ENCODE results near the gene BRME1.
"Not testable (repeated sequence)": the region's sequence is repeated elsewhere in the genome, so short reads cannot be mapped to it uniquely, and the experiment has no call there.

BRME1 gene

GRCh38 chr19:13926715-13927114, 20.8 kb upstream of the BRME1 start:
- DNase-seq (ENCODE audit: low spot score): no peak

- DNase-seq (ENCODE audit: low spot score): no peak
Measured at GRCh38 chr19:13926010-13926409, 20.1 kb upstream of the BRME1 start.

GRCh38 chr19:13923194-13923987, 17.5 kb upstream of the BRME1 start:
- DNase-seq (ENCODE audit: low spot score): no peak

- not testable (repeated sequence) for DNase-seq (ENCODE audit: low spot score)
Measured at GRCh38 chr19:13922118-13922517, 16.2 kb upstream of the BRME1 start.

- DNase-seq (ENCODE audit: low spot score): peak; percentile 64
Measured at GRCh38 chr19:13920940-13921747, 15.2 kb upstream of the BRME1 start.

GRCh38 chr19:13920524-13920923, 14.6 kb upstream of the BRME1 start:
- no peak for DNase-seq (ENCODE audit: low spot score)

- DNase-seq (ENCODE audit: low spot score): peak; percentile 87
Measured at GRCh38 chr19:13918726-13919411, 13.0 kb upstream of the BRME1 start.

- no peak for DNase-seq (ENCODE audit: low spot score)
Measured at GRCh38 chr19:13917888-13918406, 12.0 kb upstream of the BRME1 start.

GRCh38 chr19:13914777-13915176, 8.9 kb upstream of the BRME1 start:
- no peak for DNase-seq (ENCODE audit: low spot score)

GRCh38 chr19:13913352-13913751, 7.4 kb upstream of the BRME1 start:
- DNase-seq (ENCODE audit: low spot score): no peak

GRCh38 chr19:13909430-13909829, 3.5 kb upstream of the BRME1 start:
- DNase-seq (ENCODE audit: low spot score): no peak

GRCh38 chr19:13908674-13909073, 2.8 kb upstream of the BRME1 start:
- no peak for DNase-seq (ENCODE audit: low spot score)

- DNase-seq (ENCODE audit: low spot score): no peak
Measured at GRCh38 chr19:13906910-13907309, 993 bp upstream of the BRME1 start.

GRCh38 chr19:13906521-13906904, 596 bp upstream of the BRME1 start:
- DNase-seq (ENCODE audit: low spot score): no peak

GRCh38 chr19:13902993-13903555, 2.8 kb downstream of the BRME1 start:
- no peak for DNase-seq (ENCODE audit: low spot score)

- no peak for DNase-seq (ENCODE audit: low spot score)
Measured at GRCh38 chr19:13899912-13900584, 5.9 kb downstream of the BRME1 start.

- DNase-seq (ENCODE audit: low spot score): no peak
Measured at GRCh38 chr19:13899393-13899792, 6.5 kb downstream of the BRME1 start.

GRCh38 chr19:13896227-13896626, 9.7 kb downstream of the BRME1 start:
- no peak for DNase-seq (ENCODE audit: low spot score)

- DNase-seq (ENCODE audit: low spot score): no peak
Measured at GRCh38 chr19:13894552-13894951, 11.4 kb downstream of the BRME1 start.

- DNase-seq (ENCODE audit: low spot score): no peak
Measured at GRCh38 chr19:13892870-13893269, 13.0 kb downstream of the BRME1 start.

GRCh38 chr19:13890136-13890535, 15.8 kb downstream of the BRME1 start:
- no peak for DNase-seq (ENCODE audit: low spot score)

- DNase-seq (ENCODE audit: low spot score): no peak
Measured at GRCh38 chr19:13888281-13888680, 17.6 kb downstream of the BRME1 start.
